Gastrocnemius medialis (tissue), 4 donors: Measurements from ENCODE around the gene NACA. TPM values are rescaled to one million over a fixed set of nuclear protein-coding genes. Genes with fewer than 3 reads are reported as not detected.

Experiments
- ATAC-seq, 2 donors: fragments of 150-250 bp; one replicate each; pipeline ENCODE4 v1.9.1; 2016
- DNase-seq, 2 donors: peaks; one replicate each; pipeline ENCODE4 v3.0.0-alpha.2; 2019
- H3K27ac ChIP-seq, 4 donors: fragments of 200-600 bp; sonication (generic); 1 replicate in 1 of 4; 2 replicates in 3 of 4; pipeline ENCODE4 v1.5.1; 2016 to 2018; ENCODE audit warnings: mild to moderate bottlenecking in 2 of 4, moderate library complexity in 1 of 4
- H3K27me3 ChIP-seq, 3 donors: fragments of 200-600 bp; sonication (generic) in 2 of 3; 1 replicate in 1 of 3; 2 replicates in 2 of 3; pipeline versions ENCODE4 v1.5.1 to v1.6.0; 2016 to 2019; ENCODE audit warnings: mild to moderate bottlenecking in 1 of 3, moderate library complexity in 1 of 3
- H3K36me3 ChIP-seq, 2 donors: fragments of 200-600 bp; sonication (generic) in 1 of 2; one replicate each; pipeline ENCODE4 v1.5.1; 2017 to 2018
- H3K4me1 ChIP-seq, 2 donors: fragments of 200-600 bp; sonication (generic) in 1 of 2; one replicate each; pipeline ENCODE4 v1.5.1; 2016 to 2017; ENCODE audit warnings: mild to moderate bottlenecking in 2 of 2
- H3K4me3 ChIP-seq, 4 donors: fragments of 200-600 bp; sonication (generic) in 3 of 4; 1 replicate in 1 of 4; 2 replicates in 3 of 4; pipeline ENCODE4 v1.5.1; 2016 to 2019; ENCODE audit warnings: mild to moderate bottlenecking in 2 of 4
- H3K9me3 ChIP-seq, 3 donors: fragments of 200-600 bp; sonication (generic) in 2 of 3; 1 replicate in 1 of 3; 2 replicates in 2 of 3; pipeline ENCODE4 v1.5.1; 2016 to 2019
- CTCF ChIP-seq, 5 experiments: fragments of 450-650 bp in 3 of 5; fragments of 200-600 bp in 2 of 5; sonication (generic) in 2 of 5; IDR thresholded peaks in 4 of 5; conservative IDR thresholded peaks in 1 of 5; 1 replicate in 4 of 5; 2 replicates in 1 of 5; pipeline ENCODE4 v1.5.1; 2016 to 2019; ENCODE audit warnings: antibody characterized with exemption in 5 of 5, mild to moderate bottlenecking in 3 of 5, moderate library complexity in 3 of 5
- POLR2A ChIP-seq, 2 donors: fragments of 450-650 bp; IDR thresholded peaks; one replicate each; pipeline ENCODE4 v1.6.1; 2017; ENCODE audit warnings: antibody characterized with exemption in 2 of 2, mild to moderate bottlenecking in 2 of 2, moderate library complexity in 2 of 2
- in situ Hi-C, 4 donors: fragments of 200-750 bp; cut with MboI; loops; one replicate each; pipeline versions ENCODE4 v1.15.0 to v1.8.0; 2017; ENCODE audit warnings: low sequenced_read_pairs in 4 of 4
- intact Hi-C: fragments of 100-400 bp; cut with DNase I; formaldehyde crosslinking; loops from one replicate; pipeline ENCODE4 v1.15.1; 2023; ENCODE audit warnings: low total_unique reads
- total RNA-seq, 4 donors: library from RNA; depleted of rRNA; stranded (reverse); fragments of >200 nt; gene quantifications; one replicate each; pipeline versions ENCODE4 v1.1.0 to v1.2.3, GENCODE V29; 2016

Gene NACA
- total RNA-seq, 4 donors from 2014 or later = 225 to 438 (median 398) TPM

GRCh38 chr12:56678852-56679251 is 46.2 kb downstream of the NACA start:
- in situ Hi-C loops (no loop called here), intact Hi-C loops (no loop called here)
- Histone ChIP-seq H3K36me3 (no peaks in the 10 kb centered on the region), H3K27me3 (no peaks in the 10 kb centered on the region), H3K9me3 (no peaks in the 10 kb centered on the region), H3K27ac (peak overlapping the region in 3 of 4 donors; percentile 16 to 99 (median 42)), H3K4me3 (no peak overlapping the region), H3K4me1 (peaks cover 59% of the 10 kb centered on the region in 2 donors)
- no peak for TF ChIP-seq CTCF (IDR thresholded peaks at IDR 0.05 in 4 of 5, conservative IDR thresholded peaks at IDR 0.05 in 1 of 5)
- TF ChIP-seq POLR2A (IDR thresholded peaks at IDR 0.05) = no peak
- ATAC-seq (no peak), DNase-seq (peak in 1 of 2 donors; percentile 5)

- TF ChIP-seq CTCF (IDR thresholded peaks at IDR 0.05 in 4 of 5, conservative IDR thresholded peaks at IDR 0.05 in 1 of 5) = no peak
- no peak for TF ChIP-seq POLR2A (IDR thresholded peaks at IDR 0.05)
- Histone ChIP-seq H3K27ac (peak overlapping the region in 1 of 4 donors; percentile 4), H3K4me1 (peaks cover 53 to 63% of the 10 kb centered on the region in 2 donors), H3K36me3 (peaks cover 0 to 1% of the 10 kb centered on the region in 2 donors), H3K27me3 (no peaks in the 10 kb centered on the region), H3K9me3 (no peaks in the 10 kb centered on the region), H3K4me3 (no peak overlapping the region)
- DNase-seq = no peak
- in situ Hi-C loops (no loop called here), intact Hi-C loops (no loop called here)
- ATAC-seq = no peak
Observed at GRCh38 chr12:56677680-56678079, 47.4 kb downstream of the NACA start.

GRCh38 chr12:56676851-56677580 is 48.1 kb downstream of the NACA start:
- H3K4me3 ChIP-seq = no peak overlapping the region
- H3K9me3 ChIP-seq = no peaks in the 10 kb centered on the region
- intact Hi-C loops (no loop called here), in situ Hi-C loops (no loop called here)
- H3K27ac ChIP-seq = peak overlapping the region in 1 of 4 donors; percentile 4
- H3K36me3 ChIP-seq = peaks cover 0 to 8% of the 10 kb centered on the region in 2 donors
- DNase-seq (peak in 1 of 2 donors; percentile 3), ATAC-seq (no peak)
- H3K27me3 ChIP-seq = no peaks in the 10 kb centered on the region
- H3K4me1 ChIP-seq = peaks cover 47 to 64% of the 10 kb centered on the region in 2 donors
- no peak for TF ChIP-seq CTCF (IDR thresholded peaks at IDR 0.05 in 4 of 5, conservative IDR thresholded peaks at IDR 0.05 in 1 of 5)
- no peak for TF ChIP-seq POLR2A (IDR thresholded peaks at IDR 0.05)

GRCh38 chr12:56671608-56672007 is 53.5 kb downstream of the NACA start:
- Histone ChIP-seq H3K27me3 (no peaks in the 10 kb centered on the region), H3K36me3 (peaks cover 4 to 60% of the 10 kb centered on the region in 2 donors), H3K9me3 (no peaks in the 10 kb centered on the region), H3K4me3 (no peak overlapping the region), H3K4me1 (peaks cover 12 to 22% of the 10 kb centered on the region in 2 donors), H3K27ac (no peak overlapping the region)
- TF ChIP-seq CTCF (IDR thresholded peaks at IDR 0.05 in 4 of 5, conservative IDR thresholded peaks at IDR 0.05 in 1 of 5) (no peak), POLR2A (IDR thresholded peaks at IDR 0.05) (no peak)
- intact Hi-C loops = no loop called here
- no peak for DNase-seq
- no peak for ATAC-seq
- in situ Hi-C loops = no loop called here
